Astrocyte (in vitro differentiated cells and primary cell): ENCODE results near the gene PIM1. TPM values are rescaled to one million over a fixed set of nuclear protein-coding genes. Genes with fewer than 3 reads are reported as not detected.
A peak's percentile ranks its signal among the peaks of the same experiment; 100 is the strongest.

Experiments
- DNase-seq: peaks from one replicate; pipeline ENCODE4 v3.0.0-alpha.2; 2010; ENCODE audit warnings: low read depth
- FAIRE-seq: peaks from 2 replicates; lab custom pipeline; 2011; peaks lifted over from hg19 to GRCh38; lab: Jason Lieb, UNC
- H2AFZ ChIP-seq: 2 replicates; pipeline ENCODE4 v1.6.0; 2012; ENCODE audit warnings: low read depth, low read length, inconsistent platforms
- H3K27ac ChIP-seq: 2 replicates; pipeline ENCODE4 v1.5.1; 2011; ENCODE audit warnings: low read depth, low read length, inconsistent platforms
- H3K27me3 ChIP-seq: 2 replicates; pipeline ENCODE4 v1.6.0; 2011; ENCODE audit warnings: low read length, inconsistent platforms; ENCODE audit not compliant: insufficient read depth
- H3K36me3 ChIP-seq: 2 replicates; pipeline ENCODE4 v1.5.1; 2011; ENCODE audit warnings: low read length, inconsistent platforms; ENCODE audit not compliant: insufficient read depth
- H3K4me1 ChIP-seq: 2 replicates; pipeline ENCODE4 v1.5.1; 2011; ENCODE audit warnings: low read length, inconsistent platforms; ENCODE audit not compliant: insufficient read depth
- H3K4me2 ChIP-seq: 2 replicates; pipeline ENCODE4 v1.6.0; 2012; ENCODE audit warnings: low read length, inconsistent platforms
- H3K4me3 ChIP-seq: 2 replicates; pipeline ENCODE4 v1.5.1; 2011; ENCODE audit warnings: low read depth, mild to moderate bottlenecking, low read length, inconsistent platforms; ENCODE audit not compliant: insufficient read depth
- H3K79me2 ChIP-seq: 2 replicates; pipeline ENCODE4 v1.6.0; 2012; ENCODE audit warnings: mild to moderate bottlenecking, low read length, inconsistent platforms; ENCODE audit not compliant: insufficient read depth
- H3K9ac ChIP-seq: 2 replicates; pipeline ENCODE4 v1.6.0; 2012; ENCODE audit warnings: mild to moderate bottlenecking, low read length, inconsistent platforms
- H3K9me3 ChIP-seq: 2 replicates; pipeline ENCODE4 v1.5.1; 2012; ENCODE audit warnings: low read depth, mild to moderate bottlenecking, low read length, inconsistent platforms; ENCODE audit not compliant: insufficient read depth
- H4K20me1 ChIP-seq: 2 replicates; pipeline ENCODE4 v1.6.0; 2012; ENCODE audit warnings: low read length, inconsistent platforms; ENCODE audit not compliant: insufficient read depth
- H3K27ac Mint-ChIP-seq: one replicate; pipeline ENCODE4 v1.8.0; 2021; ENCODE audit warnings: mild to moderate bottlenecking, mixed read lengths; ENCODE audit not compliant: unreplicated experiment
- H3K27me3 Mint-ChIP-seq: one replicate; pipeline ENCODE4 v1.8.0; 2021; ENCODE audit warnings: low read depth, mixed read lengths; ENCODE audit not compliant: unreplicated experiment
- H3K36me3 Mint-ChIP-seq: one replicate; pipeline ENCODE4 v1.8.0; 2021; ENCODE audit warnings: low read depth, mixed read lengths; ENCODE audit not compliant: unreplicated experiment
- H3K4me1 Mint-ChIP-seq: one replicate; pipeline ENCODE4 v1.8.0; 2021; ENCODE audit warnings: low read depth, mixed read lengths; ENCODE audit not compliant: unreplicated experiment
- H3K4me3 Mint-ChIP-seq: one replicate; pipeline ENCODE4 v1.8.0; 2021; ENCODE audit warnings: mild to moderate bottlenecking, moderate library complexity, mixed read lengths; ENCODE audit not compliant: unreplicated experiment
- H3K9me3 Mint-ChIP-seq: one replicate; pipeline ENCODE4 v1.8.0; 2021; ENCODE audit warnings: mild to moderate bottlenecking, mixed read lengths; ENCODE audit not compliant: unreplicated experiment
- CTCF ChIP-seq: IDR thresholded peaks from 2 replicates; pipeline ENCODE4 v1.5.1; 2011; ENCODE audit warnings: low read depth, mild to moderate bottlenecking, inconsistent platforms, low read length, moderate library complexity; ENCODE audit not compliant: insufficient read depth
- EZH2 ChIP-seq: IDR thresholded peaks from 2 replicates; pipeline ENCODE4 v1.6.1; 2012; ENCODE audit warnings: mild to moderate bottlenecking, low read length, inconsistent platforms; ENCODE audit not compliant: insufficient read depth
- total RNA-seq: library from RNA; stranded (reverse); gene quantifications from 2 replicates; pipeline ENCODE4 v1.2.1, GENCODE V29; 2021

Gene PIM1
- total RNA-seq, 1 donor from 2014 or later, result 32.1 TPM

- Mint-ChIP-seq H3K4me1 (peaks cover 42% of the 10 kb centered on the region), H3K36me3 (peaks cover 2% of the 10 kb centered on the region), H3K9me3 (no peaks in the 10 kb centered on the region), H3K27ac (peak overlapping the region; percentile 100), H3K27me3 (no peaks in the 10 kb centered on the region), H3K4me3 (peak overlapping the region; percentile 79)
- H2AFZ ChIP-seq, result peak overlapping the region; percentile 81
- H3K4me3 ChIP-seq, result no peak overlapping the region
- H3K27ac ChIP-seq, result peak overlapping the region; percentile 8
- H4K20me1 ChIP-seq, result no peaks in the 10 kb centered on the region
- H3K27me3 ChIP-seq, result no peaks in the 10 kb centered on the region
- H3K79me2 ChIP-seq, result no peaks in the 10 kb centered on the region
- peak overlapping the region; percentile 70 for H3K4me2 ChIP-seq
- no peaks in the 10 kb centered on the region for H3K36me3 ChIP-seq
- H3K9me3 ChIP-seq, result no peaks in the 10 kb centered on the region
- TF ChIP-seq CTCF (no peak), EZH2 (no peak)
- peak overlapping the region; percentile 65 for H3K9ac ChIP-seq
- DNase-seq, result no peak
- peaks cover 37% of the 10 kb centered on the region for H3K4me1 ChIP-seq
- FAIRE-seq, result no peak
Observed at GRCh38 chr6:37126493-37126958, 43.4 kb upstream of the PIM1 start.

- H3K79me2 ChIP-seq, result no peaks in the 10 kb centered on the region
- FAIRE-seq (no peak), DNase-seq (no peak)
- Mint-ChIP-seq H3K27me3 (no peaks in the 10 kb centered on the region), H3K4me1 (peaks cover 48% of the 10 kb centered on the region), H3K9me3 (no peaks in the 10 kb centered on the region), H3K4me3 (no peak overlapping the region), H3K36me3 (peaks cover 2% of the 10 kb centered on the region), H3K27ac (peak overlapping the region; percentile 100)
- H3K4me1 ChIP-seq, result peaks cover 39% of the 10 kb centered on the region
- H3K27ac ChIP-seq, result no peak overlapping the region
- H3K9me3 ChIP-seq, result no peaks in the 10 kb centered on the region
- H4K20me1 ChIP-seq, result no peaks in the 10 kb centered on the region
- H3K36me3 ChIP-seq, result no peaks in the 10 kb centered on the region
- H3K4me3 ChIP-seq, result no peak overlapping the region
- H3K9ac ChIP-seq, result no peak overlapping the region
- H3K27me3 ChIP-seq, result no peaks in the 10 kb centered on the region
- TF ChIP-seq EZH2, result no peak
- no peak for TF ChIP-seq CTCF
- no peak overlapping the region for H2AFZ ChIP-seq
- H3K4me2 ChIP-seq, result no peak overlapping the region
Observed at GRCh38 chr6:37126961-37127616, 42.9 kb upstream of the PIM1 start.
